Endothelial cell of umbilical vein (primary cell): Measurements from ENCODE around the gene COL19A1. TPM values are rescaled to one million over a fixed set of nuclear protein-coding genes. Genes with fewer than 3 reads are reported as not detected.

Experiments used
- BruUV-seq: library from RNA; stranded (reverse); fragments of 400-500 nt; replicated peaks from 2 replicates; lab custom pipeline; 2021; lab: Mats Ljungman, UMichigan
- CTCF ChIA-PET: fragments of 300-600, 350-600 bp; sonication (Branson Sonifier 250); formaldehyde crosslinking; loops from one replicate; lab custom pipeline; 2021; ENCODE audit warnings: antibody characterized with exemption, inconsistent platforms; lab: Charles Lee
- POLR2A ChIA-PET: fragments of 300-600, 350-600 bp; sonication (Branson Sonifier 250); formaldehyde crosslinking; loops from one replicate; lab custom pipeline; 2021; ENCODE audit warnings: antibody characterized with exemption, inconsistent platforms; lab: Charles Lee
- DNase-seq: peaks from one replicate; pipeline ENCODE4 v3.0.0-alpha.2; 2011; ENCODE audit warnings: low read depth, low spot score
- FAIRE-seq: peaks from 2 replicates; lab custom pipeline; 2011; peaks lifted over from hg19 to GRCh38; lab: Jason Lieb, UNC
- H2AFZ ChIP-seq: 2 replicates; pipeline ENCODE4 v1.6.0; 2012; ENCODE audit warnings: low read depth, low read length, control low read depth, inconsistent platforms
- H3K27ac ChIP-seq: 2 replicates; pipeline ENCODE4 v1.5.1; 2011; ENCODE audit warnings: low read depth, mild to moderate bottlenecking, control low read depth, low read length, moderate library complexity; ENCODE audit not compliant: insufficient read depth
- H3K27me3 ChIP-seq, 2 experiments: 2 replicates each; pipeline versions ENCODE4 v1.6.0 to v1.6.1; 2011; ENCODE audit warnings: low read length in 2 of 2, mixed read lengths in 1 of 2; ENCODE audit not compliant: control insufficient read depth in 2 of 2, insufficient read depth in 2 of 2
- H3K36me3 ChIP-seq, 2 experiments: 2 replicates in 1 of 2; 3 replicates in 1 of 2; pipeline ENCODE4 v1.5.1; 2011; ENCODE audit warnings: low read length in 2 of 2, mild to moderate bottlenecking in 1 of 2, moderate library complexity in 1 of 2; ENCODE audit not compliant: control insufficient read depth in 2 of 2, insufficient read depth in 2 of 2; ENCODE audit errors: extremely low read depth in 1 of 2
- H3K4me1 ChIP-seq: 3 replicates; pipeline ENCODE4 v1.5.1; 2011; ENCODE audit warnings: mild to moderate bottlenecking, low read length; ENCODE audit not compliant: control insufficient read depth, insufficient read depth; ENCODE audit errors: extremely low read depth
- H3K4me2 ChIP-seq: 2 replicates; pipeline ENCODE4 v1.6.1; 2011; ENCODE audit warnings: low read length, control low read depth, mixed read lengths; ENCODE audit not compliant: insufficient read depth
- H3K4me3 ChIP-seq, 3 experiments: fragments of 200-600 bp in 1 of 3; sonication (generic), shearing (Covaris generic) in 1 of 3; replicated peaks in 1 of 3; 2 replicates each; pipeline ENCODE4 v1.5.1; 2011 to 2016; ENCODE audit warnings: control low read depth in 3 of 3, low read length in 3 of 3, mild to moderate bottlenecking in 2 of 3, inconsistent platforms in 1 of 3, low read depth in 1 of 3, moderate library complexity in 1 of 3; ENCODE audit not compliant: insufficient read depth in 1 of 3
- H3K79me2 ChIP-seq: 2 replicates; pipeline ENCODE4 v1.6.0; 2012; ENCODE audit warnings: low read length, inconsistent platforms; ENCODE audit not compliant: control insufficient read depth, insufficient read depth
- H3K9ac ChIP-seq: replicated peaks from 2 replicates; pipeline ENCODE3; 2011; ENCODE audit warnings: low read length, control low read depth; ENCODE audit not compliant: insufficient read depth; ENCODE audit errors: extremely low read depth
- H3K9me1 ChIP-seq: replicated peaks from 3 replicates; pipeline ENCODE4 v1.6.0; 2011; ENCODE audit warnings: mild to moderate bottlenecking, low read length; ENCODE audit not compliant: control insufficient read depth, insufficient read depth; ENCODE audit errors: extremely low read depth
- H3K9me3 ChIP-seq: replicated peaks from 2 replicates; pipeline ENCODE4 v1.5.1; 2012; ENCODE audit warnings: low read length, inconsistent platforms; ENCODE audit not compliant: control insufficient read depth, insufficient read depth
- H4K20me1 ChIP-seq: replicated peaks from 2 replicates; pipeline ENCODE3; 2011; ENCODE audit warnings: mild to moderate bottlenecking, low read length; ENCODE audit not compliant: control insufficient read depth, insufficient read depth; ENCODE audit errors: extremely low read depth
- EZH2 ChIP-seq: IDR thresholded peaks from 2 replicates; pipeline ENCODE4 v1.6.1; 2012; ENCODE audit warnings: borderline replicate concordance, low read depth, mild to moderate bottlenecking, moderate library complexity, low read length, inconsistent platforms; ENCODE audit not compliant: severe bottlenecking
- FOS ChIP-seq: IDR thresholded peaks from 2 replicates; pipeline ENCODE4 v1.6.1; 2011; ENCODE audit warnings: mild to moderate bottlenecking, low read length, moderate library complexity, borderline replicate concordance; ENCODE audit not compliant: insufficient read depth
- GATA2 ChIP-seq: IDR thresholded peaks from 2 replicates; pipeline ENCODE4 v1.7.0; 2011; ENCODE audit warnings: low read depth, mild to moderate bottlenecking, moderate library complexity, mixed read lengths, low read length; ENCODE audit not compliant: insufficient read length, insufficient read depth
- JUN ChIP-seq: IDR thresholded peaks from 2 replicates; pipeline ENCODE4 v1.6.1; 2011; ENCODE audit warnings: borderline replicate concordance, low read depth; ENCODE audit not compliant: insufficient read length, insufficient read depth
- MYC ChIP-seq: IDR thresholded peaks from one replicate; pipeline ENCODE4 v1.6.1; 2011; ENCODE audit warnings: mild to moderate bottlenecking, low read depth, low read length
- POLR2A ChIP-seq: IDR thresholded peaks from 2 replicates; pipeline ENCODE4 v1.6.1; 2012; ENCODE audit warnings: low read depth, mild to moderate bottlenecking, control low read depth, low read length
- POLR2AphosphoS5 ChIP-seq: IDR thresholded peaks from 2 replicates; pipeline ENCODE4 v1.6.1; 2012; ENCODE audit warnings: low read depth, mild to moderate bottlenecking, control low read depth, low read length, moderate library complexity; ENCODE audit not compliant: insufficient read depth
- dilution Hi-C: fragments of 300-500 bp; cut with MboI; formaldehyde crosslinking; loops from one replicate; pipeline ENCODE4 v1.15.0; 2019; ENCODE audit warnings: low sequenced_read_pairs; ENCODE audit not compliant: extremely low pct_ligation_motif_present
- intact Hi-C: fragments of 100-400 bp; cut with micrococcal nuclease; formaldehyde crosslinking; loops from one replicate; pipeline ENCODE4 v1.10.0; 2022
- polyA plus RNA-seq, 4 experiments: library from polyadenylated mRNA; depleted of rRNA in 3 of 4; stranded (reverse) in 3 of 4; unstranded in 1 of 4; fragments of >200 nt; gene quantifications; 2 replicates each; pipeline versions ENCODE4 v1.2.1 to v1.2.3, GENCODE V29; 2011 to 2012; ENCODE audit warnings: missing spikeins in 1 of 4
- total RNA-seq: library from RNA; stranded (reverse); gene quantifications from 2 replicates; pipeline ENCODE4 v1.2.3, GENCODE V29; 2021
- TF ChIP-seq, protein P1 (sequence below): IDR thresholded peaks from 2 replicates; pipeline ENCODE4 v1.6.1; 2011; ENCODE audit not compliant: insufficient read depth, insufficient read length
- TF ChIP-seq, protein P2 (sequence below), 2 donors: IDR thresholded peaks; 1 replicate in 1 of 2; 2 replicates in 1 of 2; pipeline ENCODE4 v1.5.1; 2011; ENCODE audit warnings: low read length in 2 of 2, mild to moderate bottlenecking in 2 of 2, moderate library complexity in 2 of 2, control low read depth in 1 of 2, inconsistent platforms in 1 of 2, low read depth in 1 of 2; ENCODE audit not compliant: insufficient read depth in 1 of 2; ENCODE audit errors: extremely low read depth in 1 of 2

The COL19A1 gene
- total and polyA plus RNA-seq, 2 donors (not counting 3 experiments of a cell fraction or from before 2014, with no cell fraction given): not detected

DNA sequence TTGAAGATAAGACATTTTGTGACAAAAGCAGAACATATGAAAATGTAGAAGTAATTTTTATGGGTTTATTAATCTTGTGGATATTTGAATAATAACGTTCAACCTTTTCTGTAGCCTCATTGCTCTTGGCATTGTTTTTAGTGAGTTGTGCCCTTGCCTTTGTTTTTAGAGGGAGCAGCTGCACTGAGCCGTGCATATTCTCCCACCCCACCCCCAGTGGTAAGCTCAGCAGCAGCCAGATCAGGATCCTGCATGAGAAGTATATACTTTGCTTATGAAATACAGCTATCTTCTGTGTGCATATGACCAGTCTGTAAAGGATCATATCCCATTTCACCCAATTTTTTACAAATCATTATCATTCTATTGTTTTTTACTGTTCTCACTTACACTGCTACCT, 252.3 kb downstream of the COL19A1 start:
- Histone ChIP-seq H2AFZ (no peak overlapping the region), H3K9me3 (no peaks in the 10 kb centered on the region), H3K4me3 (no peak overlapping the region), H3K79me2 (no peaks in the 10 kb centered on the region), H3K9ac (no peak overlapping the region), H3K4me2 (no peak overlapping the region), H3K27me3 (no peaks in the 10 kb centered on the region), H3K36me3 (no peaks in the 10 kb centered on the region), H3K9me1 (no peaks in the 10 kb centered on the region), H3K27ac (no peak overlapping the region), H3K4me1 (no peaks in the 10 kb centered on the region), H4K20me1 (no peaks in the 10 kb centered on the region)
- TF ChIP-seq EZH2 (no peak), POLR2A (no peak), POLR2AphosphoS5 (no peak), MYC (no peak), FOS (no peak), JUN (no peak), GATA2 (no peak)
- TF ChIP-seq, protein P1, sequence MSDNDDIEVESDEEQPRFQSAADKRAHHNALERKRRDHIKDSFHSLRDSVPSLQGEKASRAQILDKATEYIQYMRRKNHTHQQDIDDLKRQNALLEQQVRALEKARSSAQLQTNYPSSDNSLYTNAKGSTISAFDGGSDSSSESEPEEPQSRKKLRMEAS: no peak
- TF ChIP-seq, protein P2, sequence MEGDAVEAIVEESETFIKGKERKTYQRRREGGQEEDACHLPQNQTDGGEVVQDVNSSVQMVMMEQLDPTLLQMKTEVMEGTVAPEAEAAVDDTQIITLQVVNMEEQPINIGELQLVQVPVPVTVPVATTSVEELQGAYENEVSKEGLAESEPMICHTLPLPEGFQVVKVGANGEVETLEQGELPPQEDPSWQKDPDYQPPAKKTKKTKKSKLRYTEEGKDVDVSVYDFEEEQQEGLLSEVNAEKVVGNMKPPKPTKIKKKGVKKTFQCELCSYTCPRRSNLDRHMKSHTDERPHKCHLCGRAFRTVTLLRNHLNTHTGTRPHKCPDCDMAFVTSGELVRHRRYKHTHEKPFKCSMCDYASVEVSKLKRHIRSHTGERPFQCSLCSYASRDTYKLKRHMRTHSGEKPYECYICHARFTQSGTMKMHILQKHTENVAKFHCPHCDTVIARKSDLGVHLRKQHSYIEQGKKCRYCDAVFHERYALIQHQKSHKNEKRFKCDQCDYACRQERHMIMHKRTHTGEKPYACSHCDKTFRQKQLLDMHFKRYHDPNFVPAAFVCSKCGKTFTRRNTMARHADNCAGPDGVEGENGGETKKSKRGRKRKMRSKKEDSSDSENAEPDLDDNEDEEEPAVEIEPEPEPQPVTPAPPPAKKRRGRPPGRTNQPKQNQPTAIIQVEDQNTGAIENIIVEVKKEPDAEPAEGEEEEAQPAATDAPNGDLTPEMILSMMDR (IDR thresholded peaks at IDR 0.05; ENCODE audit: extremely low read depth in 1 of 2, insufficient read depth in 1 of 2, low read depth in 1 of 2, low read length in 2 of 2): no peak
- DNase-seq: no peak
- no peak for FAIRE-seq
- no TSS peak for BruUV-seq
- ChIA-PET CTCF (no interaction called here), POLR2A (no interaction called here)
- intact Hi-C loops: no loop called here
- dilution Hi-C loops: no loop called here
